ENCODE measurements around the gene GBGT1. TPM values are rescaled to one million over a fixed set of nuclear protein-coding genes. Genes with fewer than 3 reads are reported as not detected.

GBGT1 gene
- total and polyA plus RNA-seq, 2 donors (not counting 1 experiment from before 2014, with no cell fraction given), result 19.6 to 52.7 TPM

- DNase-seq (no peak), ATAC-seq (ENCODE audit: low read depth) (no peak)
- H3K27ac Mint-ChIP-seq, result peak overlapping the region; percentile 67
- intact Hi-C loops (cut with micrococcal nuclease), result loop anchor here (10.0 kb wide), 1 partner anchor 358 kb away; the partner anchor contains the start of gene SLC2A6
- peaks cover 58 to 71% of the 10 kb centered on the region in 2 donors for H3K4me1 ChIP-seq (ENCODE audit: control insufficient read depth in 2 of 2, insufficient read depth in 2 of 2, low read length in 2 of 2)
- H3K9me3 ChIP-seq (ENCODE audit: control extremely low read depth in 1 of 3, control insufficient read depth in 2 of 3, insufficient read depth in 1 of 3, low read length in 2 of 3), result no peaks in the 10 kb centered on the region
- H3K27ac ChIP-seq (ENCODE audit: low read length in 2 of 2), result no peak overlapping the region
- H3K4me3 Mint-ChIP-seq, result peak overlapping the region; percentile 34
- H3K9ac ChIP-seq (ENCODE audit: low read length), result no peak overlapping the region
- ChIA-PET CTCF (interaction anchor here (1.1 to 26.5 kb wide), 6 partner anchors 11 to 94 kb away, joined by 3 to 599 read pairs (median 6); no protein-coding TSS in a partner anchor), POLR2A (interaction anchor here (0.9 to 3.3 kb wide), 6 partner anchors 10 to 33 kb away, joined by 3 to 21 read pairs (median 6); no protein-coding TSS in a partner anchor)
- peaks cover 73% of the 10 kb centered on the region for H4K20me1 ChIP-seq (ENCODE audit: control insufficient read depth, insufficient read depth, low read length, poor library complexity, severe bottlenecking)
- peaks cover 0 to 3% of the 10 kb centered on the region in 2 experiments for H3K36me3 ChIP-seq (replicated peaks in 1 of 2; ENCODE audit: control extremely low read depth in 1 of 2, control insufficient read depth in 1 of 2, extremely low read depth in 1 of 2, insufficient read depth in 2 of 2, low read length in 1 of 2)
- no peaks in the 10 kb centered on the region for H3K27me3 ChIP-seq (replicated peaks in 1 of 4; ENCODE audit: control extremely low read depth in 1 of 4, control insufficient read depth in 3 of 4, insufficient read depth in 4 of 4, low read length in 3 of 4)
- H2AFZ ChIP-seq (ENCODE audit: insufficient read depth, low read depth, low read length, poor library complexity, severe bottlenecking), result no peak overlapping the region
- peak overlapping the region; percentile 65 for H3K4me2 ChIP-seq (replicated peaks; ENCODE audit: low read depth, low read length, poor library complexity, severe bottlenecking)
- no peak overlapping the region for H3K4me3 ChIP-seq (ENCODE audit: control extremely low read depth in 1 of 5, extremely low read depth in 1 of 5, insufficient read depth in 1 of 5, low read depth in 2 of 5, low read length in 4 of 5)
- peaks cover 82% of the 10 kb centered on the region for H3K79me2 ChIP-seq (ENCODE audit: control insufficient read depth, insufficient read depth, low read length)
- TF ChIP-seq CTCF (IDR thresholded peaks at IDR 0.05) (no peak), EZH2 (IDR thresholded peaks at IDR 0.05; ENCODE audit: borderline replicate concordance, insufficient read depth, low read depth, low read length, poor library complexity, severe bottlenecking) (no peak)
- H3K9me3 Mint-ChIP-seq (ENCODE audit: insufficient read depth), result no peaks in the 10 kb centered on the region
- H3K4me1 Mint-ChIP-seq, result peaks cover 72% of the 10 kb centered on the region
- no peaks in the 10 kb centered on the region for H3K27me3 Mint-ChIP-seq
- WGBS (ENCODE audit: insufficient coverage), result 87% methylated on average over 20 of the region's 20 CpGs
These were observed 47.1 kb downstream of the GBGT1 start for GRCh38 chr9:133116346-133117231.

All from B cell (primary cell).